ENCODE measurements around the gene SHISA9.

The SHISA9 gene

GRCh38 chr16:13134836-13135235, 233.4 kb downstream of the SHISA9 start:
- no peak for DNase-seq

GRCh38 chr16:13136901-13137300, 235.5 kb downstream of the SHISA9 start:
- no peak for DNase-seq

DNA sequence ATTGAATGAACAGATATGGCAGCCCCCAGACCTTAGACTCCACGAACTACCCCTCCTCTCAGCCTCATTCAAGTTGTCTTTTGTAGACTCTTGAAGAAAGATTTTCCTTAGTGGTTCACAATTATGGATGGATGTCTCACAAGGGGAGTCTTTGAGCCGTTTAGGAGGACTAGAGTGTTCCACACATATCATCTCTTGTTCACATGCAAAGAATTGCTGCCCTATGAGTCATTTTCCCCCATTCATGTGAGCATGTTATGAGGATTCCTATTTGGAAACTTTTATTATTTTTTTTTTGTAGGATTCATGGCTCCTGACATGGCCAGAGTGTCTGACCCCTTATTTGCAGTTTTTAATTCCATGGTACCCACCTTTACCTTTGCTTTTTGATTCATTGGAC, 237.1 kb downstream of the SHISA9 start:
- DNase-seq: no peak

DNA sequence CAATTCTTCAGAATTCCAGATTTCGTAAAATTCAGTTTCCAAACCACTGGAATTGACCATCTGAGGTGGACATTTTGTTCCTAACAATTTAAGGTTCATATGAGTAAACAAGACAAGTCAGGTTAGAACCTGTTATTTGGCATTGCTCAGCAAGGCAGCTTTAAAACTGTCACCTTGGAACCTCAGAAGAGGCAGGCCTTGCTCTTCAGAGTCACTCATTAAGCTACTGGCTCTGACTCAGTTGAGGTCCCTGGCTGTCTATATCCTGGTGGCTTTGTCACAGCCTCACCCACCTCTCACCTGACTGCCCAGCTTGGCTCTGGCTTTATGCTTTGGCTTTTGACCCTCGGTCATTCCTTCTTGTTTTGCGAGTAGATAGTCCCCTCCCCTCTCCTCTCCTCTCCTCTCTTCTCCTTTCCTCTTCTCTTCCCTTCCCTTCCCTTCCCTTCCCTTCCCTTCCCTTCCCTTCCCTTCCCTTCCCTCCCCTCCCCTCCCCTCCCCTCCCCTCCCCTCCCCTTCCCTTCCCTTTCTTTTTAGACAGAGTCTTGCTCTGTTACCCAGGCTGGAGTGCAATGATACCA, 238.4 kb downstream of the SHISA9 start:
- DNase-seq: no peak

DNA sequence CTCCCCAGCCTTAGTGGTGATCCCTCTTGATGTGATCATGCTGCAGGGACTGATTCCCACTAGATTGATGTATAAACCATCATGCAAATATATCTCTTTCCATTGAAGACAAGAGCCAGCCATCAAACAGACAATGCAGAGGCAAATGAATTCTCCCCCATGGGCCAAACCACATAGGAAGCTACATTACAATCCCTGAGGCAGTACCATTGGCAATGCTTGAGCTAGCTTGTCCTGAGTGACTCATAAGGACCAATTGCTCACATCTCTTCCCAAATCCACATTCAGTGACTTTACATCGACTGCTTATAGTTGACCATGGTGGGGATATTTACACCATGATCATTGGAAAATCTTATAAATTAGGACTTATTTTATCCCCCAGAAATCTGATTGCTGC, 242.2 kb downstream of the SHISA9 start:
- no peak for DNase-seq

DNA sequence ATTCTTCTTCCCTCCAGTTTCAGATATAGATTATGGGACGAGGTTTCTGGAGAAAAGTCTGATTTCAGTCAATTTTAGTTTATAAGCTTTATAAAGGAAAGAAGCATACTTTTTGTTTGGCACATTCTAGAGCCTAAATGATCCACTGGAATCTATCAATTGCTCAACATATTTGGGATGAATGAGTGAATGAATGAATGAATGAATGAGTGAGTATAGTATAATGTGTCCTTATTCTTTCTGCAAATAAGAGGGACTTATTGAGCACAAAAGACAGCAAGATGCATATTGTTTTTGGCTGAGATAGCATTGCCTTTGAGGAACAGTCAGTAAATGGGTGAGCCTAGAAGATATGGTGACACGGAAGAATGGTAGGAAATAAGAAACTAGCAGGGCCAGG, 245.4 kb downstream of the SHISA9 start:
- no peak for DNase-seq

DNA sequence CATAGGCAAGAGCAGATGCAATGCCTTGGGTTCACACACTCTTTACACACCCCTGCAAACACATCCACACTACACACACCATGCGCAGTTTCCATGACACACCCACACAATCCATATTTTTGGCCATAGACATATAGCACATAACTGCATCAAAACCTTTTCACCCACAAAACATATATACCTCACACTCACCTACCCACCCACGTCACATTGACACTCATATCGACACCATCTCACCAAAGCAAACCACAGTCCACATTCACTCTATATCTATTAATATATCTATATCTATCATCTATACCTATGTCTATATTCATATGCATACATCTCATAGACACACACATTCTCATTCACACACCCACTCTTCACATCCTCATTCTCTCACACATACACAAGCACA, 246.9 kb downstream of the SHISA9 start:
- no peak for DNase-seq

- DNase-seq: no peak
Observed at GRCh38 chr16:13148836-13149235, 247.4 kb downstream of the SHISA9 start.

DNA sequence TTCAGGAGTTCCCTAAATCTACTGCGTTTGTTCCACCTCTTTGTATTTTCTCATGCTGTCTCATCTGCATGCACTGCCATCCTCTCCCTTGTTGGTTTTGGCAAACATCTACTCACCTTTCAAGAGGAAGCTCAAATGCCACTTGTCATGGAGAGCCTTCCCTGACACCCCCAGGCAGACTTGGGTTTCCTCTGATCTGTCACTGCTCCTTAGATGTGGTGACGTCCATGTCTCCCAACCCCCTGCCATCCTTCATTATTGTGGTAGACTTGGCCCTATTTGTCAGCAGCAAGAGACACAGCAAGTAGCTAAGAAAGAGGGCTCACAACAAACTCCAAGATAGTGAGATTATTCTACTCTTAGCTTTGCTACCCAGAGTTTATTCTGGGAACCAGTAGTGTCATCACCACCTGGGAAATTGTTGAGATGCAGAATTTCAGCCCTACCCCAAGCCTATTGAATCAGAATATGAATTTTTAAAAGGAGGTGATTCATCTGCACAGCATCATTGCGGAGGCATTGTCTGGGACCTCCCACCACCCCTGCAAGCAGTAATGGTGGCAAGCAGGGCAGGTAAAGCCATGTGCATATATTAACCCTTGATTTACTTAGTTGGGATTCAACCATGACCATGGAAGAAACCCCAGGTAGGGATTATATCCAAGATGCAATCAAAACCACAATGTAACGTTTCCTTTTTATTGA, 248.9 kb downstream of the SHISA9 start:
- no peak for DNase-seq

- no peak for DNase-seq
Observed at GRCh38 chr16:13153696-13154095, 252.3 kb downstream of the SHISA9 start.

- no peak for DNase-seq
Observed at GRCh38 chr16:13154799-13155198, 253.4 kb downstream of the SHISA9 start.

GRCh38 chr16:13155377-13155776, 254.0 kb downstream of the SHISA9 start:
- no peak for DNase-seq

GRCh38 chr16:13155780-13156179, 254.4 kb downstream of the SHISA9 start:
- DNase-seq: no peak

DNA sequence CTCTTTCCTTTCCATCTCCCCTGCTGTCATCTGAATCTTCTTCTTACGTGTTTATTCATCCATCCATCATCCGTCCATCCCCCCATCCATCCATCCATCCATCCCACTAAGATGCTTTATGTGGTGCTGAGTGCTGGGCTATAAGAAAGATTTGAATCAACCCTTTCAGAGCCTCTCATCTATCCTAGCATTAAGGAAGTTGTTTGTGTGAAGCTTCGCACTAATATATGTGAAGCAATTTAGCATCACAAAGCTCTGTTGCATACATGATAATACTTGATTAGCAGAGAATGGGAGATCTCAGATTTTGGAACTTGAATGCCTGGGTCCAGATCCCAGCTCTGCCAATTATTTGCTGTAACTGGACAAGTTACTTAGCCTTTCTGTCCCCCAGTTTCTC, 255.7 kb downstream of the SHISA9 start:
- no peak for DNase-seq

GRCh38 chr16:13158427-13158826, 257.0 kb downstream of the SHISA9 start:
- DNase-seq: no peak

DNA sequence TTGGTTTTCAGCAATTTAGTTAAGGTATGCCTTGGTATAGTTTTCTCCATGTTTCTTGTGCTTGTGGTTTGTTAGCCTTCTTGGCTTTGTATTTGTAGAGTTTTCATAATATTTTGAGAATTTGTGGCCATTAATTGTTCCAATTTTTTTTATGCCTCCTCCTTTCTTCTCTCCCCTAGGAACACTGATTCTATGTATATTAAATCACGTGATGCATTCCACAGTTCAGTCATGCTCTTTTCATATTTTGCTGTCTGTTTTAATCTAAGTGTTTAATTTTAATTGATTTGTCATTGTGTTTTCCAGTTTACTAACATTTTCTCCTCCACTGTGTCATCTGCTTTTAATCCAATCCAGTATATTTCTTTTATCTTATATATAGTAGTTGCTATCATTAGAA, 263.6 kb downstream of the SHISA9 start:
- DNase-seq: no peak

DNA sequence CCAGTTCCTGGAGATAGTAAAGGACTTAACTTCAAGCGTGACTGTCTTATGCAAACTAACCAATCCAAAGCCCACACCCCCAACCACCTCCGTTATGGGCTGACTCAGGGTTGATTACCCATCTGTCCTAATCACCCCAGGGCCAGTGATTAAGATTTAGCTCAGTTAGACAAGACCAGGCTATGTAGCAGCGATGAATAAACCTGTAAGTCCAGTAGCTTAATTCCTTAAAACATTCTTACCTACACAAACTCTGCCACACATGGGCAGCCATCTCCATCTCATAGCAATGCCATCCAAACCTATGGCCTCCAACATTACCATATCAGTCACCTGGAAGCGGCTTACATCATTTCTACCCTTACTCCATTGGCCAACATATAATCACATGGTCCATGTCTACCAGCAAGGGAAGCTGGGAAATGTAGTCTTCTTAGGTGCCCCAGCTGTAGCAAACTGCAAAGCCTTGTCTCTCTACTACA, 266.7 kb downstream of the SHISA9 start:
- no peak for DNase-seq

DNA sequence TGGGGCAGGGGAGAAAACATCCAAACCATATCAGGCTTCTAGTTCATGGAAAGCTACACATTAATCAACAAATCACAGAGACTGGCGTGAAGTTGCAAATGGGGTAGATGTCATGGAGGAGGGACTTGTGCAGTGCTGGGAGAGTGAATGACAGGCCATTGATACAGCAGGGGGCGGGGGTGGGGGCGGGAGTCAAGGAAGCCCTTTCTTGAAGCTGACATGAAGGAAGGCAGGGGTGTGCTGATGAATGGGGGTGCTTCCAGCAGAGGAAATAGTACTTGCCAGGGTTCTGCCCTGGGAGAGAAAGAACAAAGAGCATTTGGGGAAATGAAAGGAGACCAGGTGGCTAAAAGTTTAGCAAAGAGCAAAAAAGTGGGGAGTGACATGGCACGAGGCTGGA, 269.9 kb downstream of the SHISA9 start:
- DNase-seq: no peak

GRCh38 chr16:13176711-13177110, 275.3 kb downstream of the SHISA9 start:
- no peak for DNase-seq

GRCh38 chr16:13178318-13178717, 276.9 kb downstream of the SHISA9 start:
- DNase-seq: no peak

DNA sequence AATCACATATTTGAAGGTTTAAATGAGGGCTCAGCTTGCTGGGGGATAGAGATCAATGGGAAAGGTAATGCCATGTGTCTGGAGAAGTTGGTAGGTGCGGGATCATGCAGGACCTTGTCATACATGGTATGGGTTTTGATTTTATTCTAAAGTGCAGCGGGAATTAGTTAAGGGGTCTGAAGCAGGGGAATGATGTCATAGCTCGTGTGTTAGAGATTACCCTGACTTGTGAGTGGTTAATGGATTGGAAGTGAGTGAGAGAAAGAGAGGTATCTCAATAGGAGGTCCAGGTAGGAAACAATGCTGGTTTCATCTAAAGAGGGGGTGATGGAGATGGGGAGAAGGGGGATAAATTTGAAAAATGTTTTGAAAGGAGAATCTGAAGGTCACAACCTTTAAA, 280.0 kb downstream of the SHISA9 start:
- no peak for DNase-seq

DNA sequence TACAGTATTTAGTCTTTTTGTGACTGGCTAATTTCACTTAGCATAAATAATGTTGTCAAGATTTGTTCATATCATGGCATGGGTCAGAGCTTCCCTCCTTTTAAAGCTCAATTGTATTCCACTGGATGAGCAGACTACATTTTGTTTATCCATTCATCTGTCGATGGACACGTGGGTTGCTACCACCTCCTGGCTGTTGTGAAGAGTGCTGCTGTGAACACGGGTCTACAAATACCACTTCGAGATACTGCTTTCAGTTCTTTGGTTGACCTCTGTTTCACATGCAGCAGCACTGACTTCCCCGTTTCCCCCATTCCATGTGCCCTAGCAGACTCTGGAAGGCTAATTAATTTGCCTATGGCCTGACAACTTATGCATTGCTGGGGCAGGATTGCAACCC, 285.4 kb downstream of the SHISA9 start:
- no peak for DNase-seq

DNA sequence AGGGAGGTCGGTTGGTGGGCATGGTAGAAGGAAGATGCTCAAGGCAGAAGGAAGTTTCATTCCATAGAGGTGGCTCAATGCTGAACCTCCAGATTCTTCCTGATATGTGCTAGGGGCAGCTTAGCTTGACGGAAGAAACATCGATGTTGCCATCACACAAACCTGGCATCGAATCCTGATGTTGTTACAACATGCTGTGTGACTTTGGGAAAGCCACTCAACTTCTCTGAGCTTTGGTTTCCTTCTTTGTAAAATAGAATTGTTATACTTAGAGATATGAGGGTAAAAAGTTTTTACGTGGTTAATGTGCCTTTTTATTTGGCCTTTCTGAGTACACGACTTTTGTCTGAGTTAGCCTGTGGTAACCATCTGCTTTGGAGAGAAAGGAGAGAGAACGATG, 287.9 kb downstream of the SHISA9 start:
- no peak for DNase-seq

DNA sequence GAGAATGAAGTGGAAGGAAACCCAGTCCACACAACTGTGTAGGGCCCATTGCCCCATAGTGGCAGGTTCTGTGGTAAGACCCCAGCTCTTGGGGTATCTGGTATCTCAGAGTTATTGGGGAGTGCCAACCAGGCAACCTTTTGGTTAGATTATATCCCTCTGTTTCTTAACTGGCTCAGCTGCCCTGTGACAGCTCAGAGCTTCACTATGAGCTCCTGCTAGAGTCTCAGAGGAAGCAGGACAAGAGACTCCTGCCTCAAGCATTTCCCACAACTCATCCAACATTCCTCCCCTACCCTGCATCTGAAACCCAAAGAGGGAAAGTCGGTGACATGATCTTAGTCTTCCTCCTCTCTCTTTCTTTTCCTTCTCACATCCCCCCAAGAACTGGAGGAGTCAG, 292.3 kb downstream of the SHISA9 start:
- DNase-seq: no peak

- DNase-seq: no peak
Observed at GRCh38 chr16:13194766-13195165, 293.4 kb downstream of the SHISA9 start.
